Hepatocyte (in vitro differentiated cells): ENCODE results near the gene PRKCSH.

Experiments used
- CTCF ChIP-seq: fragments of 200-600 bp; sonication (generic); IDR thresholded peaks from 2 replicates; pipeline ENCODE4 v1.5.1; 2016; ENCODE audit warnings: antibody characterized with exemption, mild to moderate bottlenecking; ENCODE audit not compliant: poor library complexity
- EZH2 ChIP-seq: fragments of 200-600 bp; sonication (generic); IDR thresholded peaks from 2 replicates; pipeline ENCODE4 v1.6.1; 2016; ENCODE audit warnings: antibody characterized with exemption, mild to moderate bottlenecking, borderline replicate concordance
- EZH2phosphoT487 ChIP-seq: fragments of 200-600 bp; sonication (generic); IDR thresholded peaks from one replicate; pipeline ENCODE4 v1.6.1; 2018; ENCODE audit warnings: antibody characterized with exemption, mild to moderate bottlenecking, low read depth, moderate library complexity; ENCODE audit not compliant: unreplicated experiment, severe bottlenecking

- no peak for TF ChIP-seq EZH2
- TF ChIP-seq CTCF, result no peak
- TF ChIP-seq EZH2phosphoT487, result no peak
Measured at GRCh38 chr19:11463391-11463790, 28.0 kb downstream of the PRKCSH start.
